ENCODE measurements around the gene OPN1SW. TPM values are rescaled to one million over a fixed set of nuclear protein-coding genes. Genes with fewer than 3 reads are reported as not detected.

Gene OPN1SW
- total RNA-seq, 4 donors from 2014 or later = not detected

DNA sequence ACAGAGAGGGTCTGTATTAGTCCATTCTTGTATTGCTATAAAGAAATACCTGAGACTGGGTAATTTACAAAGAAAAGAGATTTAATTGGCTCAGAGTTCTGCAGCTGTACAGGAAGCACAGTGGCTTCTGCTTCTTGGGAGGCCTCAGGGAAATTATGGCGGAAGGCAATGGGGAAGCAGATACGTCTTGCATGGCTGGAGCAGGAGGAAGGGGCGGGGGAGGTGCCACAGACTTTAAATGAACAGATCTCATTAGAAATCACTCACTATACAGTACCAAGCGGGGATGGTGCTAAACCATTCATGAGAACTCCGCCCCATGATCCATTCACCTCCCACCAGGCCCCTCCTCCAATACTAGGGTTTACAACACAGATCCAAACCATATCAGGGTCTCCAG lies 40.2 kb downstream of the OPN1SW start:
- 85 to 88% methylated on average over 5 of the region's 5 CpGs for WGBS, 2 donors
- intact Hi-C loops (cut with DNase I; ENCODE audit: low total_unique reads) = no loop called here
- H3K4me3 ChIP-seq (ENCODE audit: low read depth, poor library complexity, severe bottlenecking) = no peak overlapping the region
- no peak for TF ChIP-seq POLR2A (IDR thresholded peaks at IDR 0.05)
- TF ChIP-seq, protein P1, sequence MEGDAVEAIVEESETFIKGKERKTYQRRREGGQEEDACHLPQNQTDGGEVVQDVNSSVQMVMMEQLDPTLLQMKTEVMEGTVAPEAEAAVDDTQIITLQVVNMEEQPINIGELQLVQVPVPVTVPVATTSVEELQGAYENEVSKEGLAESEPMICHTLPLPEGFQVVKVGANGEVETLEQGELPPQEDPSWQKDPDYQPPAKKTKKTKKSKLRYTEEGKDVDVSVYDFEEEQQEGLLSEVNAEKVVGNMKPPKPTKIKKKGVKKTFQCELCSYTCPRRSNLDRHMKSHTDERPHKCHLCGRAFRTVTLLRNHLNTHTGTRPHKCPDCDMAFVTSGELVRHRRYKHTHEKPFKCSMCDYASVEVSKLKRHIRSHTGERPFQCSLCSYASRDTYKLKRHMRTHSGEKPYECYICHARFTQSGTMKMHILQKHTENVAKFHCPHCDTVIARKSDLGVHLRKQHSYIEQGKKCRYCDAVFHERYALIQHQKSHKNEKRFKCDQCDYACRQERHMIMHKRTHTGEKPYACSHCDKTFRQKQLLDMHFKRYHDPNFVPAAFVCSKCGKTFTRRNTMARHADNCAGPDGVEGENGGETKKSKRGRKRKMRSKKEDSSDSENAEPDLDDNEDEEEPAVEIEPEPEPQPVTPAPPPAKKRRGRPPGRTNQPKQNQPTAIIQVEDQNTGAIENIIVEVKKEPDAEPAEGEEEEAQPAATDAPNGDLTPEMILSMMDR (IDR thresholded peaks at IDR 0.05) = no peak
- DNase-seq (ENCODE audit: low spot score in 2 of 2) = no peak

DNA sequence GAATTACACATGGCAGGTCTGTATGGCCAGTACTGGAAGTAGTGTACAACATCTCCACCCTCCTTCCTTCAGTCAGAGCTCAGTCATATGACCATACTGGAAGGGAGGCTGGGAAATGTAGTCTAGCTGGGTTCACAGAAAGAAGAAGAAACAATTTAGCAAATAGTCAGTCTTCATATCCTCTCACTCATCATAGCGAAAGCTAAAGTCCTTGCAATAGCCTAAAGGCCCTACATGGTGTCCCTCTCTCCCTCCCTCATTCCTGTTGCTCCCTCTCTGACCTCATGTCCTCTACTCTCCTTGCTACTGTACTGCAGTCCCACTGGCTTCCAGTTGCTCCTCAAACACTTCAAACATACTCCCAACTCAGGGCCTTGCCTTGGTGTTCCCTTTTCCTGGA lies 40.7 kb downstream of the OPN1SW start:
- intact Hi-C loops (cut with DNase I; ENCODE audit: low total_unique reads) = no loop called here
- 91 to 100% methylated on average over 1 of the region's 1 CpG for WGBS, 2 donors
- TF ChIP-seq, protein P1 (IDR thresholded peaks at IDR 0.05) = no peak
- no peak for TF ChIP-seq POLR2A (IDR thresholded peaks at IDR 0.05)
- DNase-seq (ENCODE audit: low spot score in 2 of 2) = no peak
- H3K4me3 ChIP-seq (ENCODE audit: low read depth, poor library complexity, severe bottlenecking) = no peak overlapping the region

DNA sequence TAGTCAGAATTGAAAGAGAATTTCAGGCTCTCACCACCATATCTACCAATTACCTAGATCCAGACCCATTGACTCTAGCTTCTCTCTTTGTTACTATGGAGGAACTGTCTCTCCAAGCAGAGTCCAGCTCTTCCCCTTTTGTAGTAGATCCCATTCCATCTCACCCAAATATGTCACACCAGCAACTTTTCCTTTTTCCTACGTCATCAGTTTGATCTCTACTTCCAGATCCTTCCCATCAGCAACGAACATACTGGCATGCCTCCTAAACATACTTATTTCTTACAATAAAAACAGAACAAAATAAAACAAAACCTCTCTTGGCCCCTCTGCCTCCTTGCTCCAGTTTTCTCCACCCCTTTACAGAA lies 42.3 kb downstream of the OPN1SW start:
- 75 to 87% methylated on average over 2 of the region's 2 CpGs for WGBS, 2 donors
- no peak for TF ChIP-seq POLR2A (IDR thresholded peaks at IDR 0.05)
- TF ChIP-seq, protein P1 (IDR thresholded peaks at IDR 0.05) = no peak
- intact Hi-C loops (cut with DNase I; ENCODE audit: low total_unique reads) = no loop called here
- H3K4me3 ChIP-seq (ENCODE audit: low read depth, poor library complexity, severe bottlenecking) = no peak overlapping the region
- DNase-seq (ENCODE audit: low spot score in 2 of 2) = no peak

DNA sequence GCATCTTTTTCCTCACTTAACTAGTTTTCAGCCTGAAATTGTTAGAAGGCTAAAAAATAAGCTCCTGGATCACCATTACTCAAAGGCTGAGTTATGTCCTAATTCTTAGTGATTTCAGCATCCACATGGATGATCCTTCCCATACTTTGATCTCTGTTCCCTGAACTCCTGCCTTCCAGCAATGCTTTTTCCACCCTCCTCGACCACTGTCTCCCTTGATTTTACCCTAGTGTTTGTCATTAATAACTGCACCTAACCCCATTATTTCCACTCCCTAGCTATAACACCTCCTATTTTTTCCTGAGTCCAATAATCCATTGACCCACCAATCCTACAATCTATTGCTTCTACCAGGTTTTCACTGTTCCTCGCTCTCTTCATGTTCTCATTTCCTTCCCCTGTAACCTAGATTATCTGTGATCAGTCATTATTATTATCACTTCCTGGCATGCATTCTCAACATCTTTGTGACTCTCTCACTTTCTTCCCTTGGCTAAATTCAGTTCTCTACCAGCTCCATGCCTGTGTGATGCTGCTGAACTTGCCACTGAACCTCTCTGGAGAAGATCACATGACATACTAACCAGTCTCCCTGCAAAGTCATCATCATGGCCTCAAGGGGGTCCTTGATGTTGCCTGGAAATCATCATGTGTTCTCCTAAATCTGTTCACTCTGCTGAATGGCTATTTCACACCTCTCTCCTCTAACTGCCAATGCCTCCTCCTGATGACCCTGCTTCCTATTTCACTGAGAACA lies 42.9 kb downstream of the OPN1SW start:
- H3K4me3 ChIP-seq (ENCODE audit: low read depth, poor library complexity, severe bottlenecking) = no peak overlapping the region
- TF ChIP-seq, protein P1 (IDR thresholded peaks at IDR 0.05) = no peak
- TF ChIP-seq POLR2A (IDR thresholded peaks at IDR 0.05) = no peak
- no peak for DNase-seq (ENCODE audit: low spot score in 2 of 2)
- WGBS, 2 donors = 62 to 63% methylated on average over 2 of the region's 2 CpGs
- intact Hi-C loops (cut with DNase I; ENCODE audit: low total_unique reads) = no loop called here

DNA sequence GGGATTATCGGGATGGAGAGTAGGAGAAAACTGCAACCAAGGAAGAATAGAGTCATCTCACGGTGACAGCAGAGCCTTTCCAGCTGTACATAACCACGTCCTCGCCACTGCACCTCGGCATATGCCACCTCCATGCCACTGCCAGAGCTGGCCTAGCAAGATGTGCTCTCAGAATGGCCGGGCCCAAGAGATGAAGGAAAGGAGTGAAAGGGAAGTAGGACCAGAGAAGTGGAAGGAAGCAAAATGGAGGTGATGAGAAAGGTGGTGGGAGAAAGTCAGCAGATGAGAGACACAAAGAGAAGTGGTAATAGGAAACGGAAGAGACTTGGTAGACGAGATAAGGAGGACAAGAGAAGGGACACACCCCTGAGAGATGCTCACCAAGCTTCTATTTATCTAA lies 44.4 kb downstream of the OPN1SW start:
- DNase-seq (ENCODE audit: low spot score in 2 of 2) = no peak
- 90 to 95% methylated on average over 8 of the region's 8 CpGs for WGBS, 2 donors
- intact Hi-C loops (cut with DNase I; ENCODE audit: low total_unique reads) = no loop called here
- TF ChIP-seq, protein P1 (IDR thresholded peaks at IDR 0.05) = no peak
- TF ChIP-seq POLR2A (IDR thresholded peaks at IDR 0.05) = no peak
- no peak overlapping the region for H3K4me3 ChIP-seq (ENCODE audit: low read depth, poor library complexity, severe bottlenecking)

DNA sequence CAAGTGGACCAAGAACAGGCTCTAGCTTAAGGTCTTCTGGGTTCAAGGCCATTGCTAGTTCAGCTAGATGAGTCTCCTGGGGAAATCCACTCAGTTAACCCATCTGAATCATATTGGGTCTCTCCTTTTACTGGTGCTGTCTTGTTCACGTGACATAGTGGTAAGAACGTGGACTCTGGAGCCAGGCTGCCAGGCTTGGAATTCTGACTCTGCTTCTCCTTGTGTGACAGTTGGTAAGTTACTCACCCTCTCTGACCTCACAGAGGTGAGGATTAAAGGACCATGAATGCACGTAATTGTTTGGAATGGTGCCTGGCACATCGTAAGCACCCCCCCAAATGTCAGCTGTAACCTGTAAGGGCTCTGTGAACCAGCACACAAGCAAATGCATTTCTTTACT lies 46.1 kb downstream of the OPN1SW start:
- WGBS, 2 donors = 70 to 97% methylated on average over 4 of the region's 4 CpGs
- TF ChIP-seq, protein P1 (IDR thresholded peaks at IDR 0.05) = no peak
- no peak for TF ChIP-seq POLR2A (IDR thresholded peaks at IDR 0.05)
- DNase-seq (ENCODE audit: low spot score in 2 of 2) = no peak
- intact Hi-C loops (cut with DNase I; ENCODE audit: low total_unique reads) = no loop called here
- H3K4me3 ChIP-seq (ENCODE audit: low read depth, poor library complexity, severe bottlenecking) = no peak overlapping the region
